HG02884 (cell line): Measurements from ENCODE around the gene AKAIN1.

Experiments used
- ATAC-seq: cut with Tn5 transposase; IDR thresholded peaks from one replicate; pipeline ENCODE4 v1.9.1; 2021; ENCODE audit warnings: mild to moderate bottlenecking, moderate library complexity; ENCODE audit not compliant: unreplicated experiment

The AKAIN1 gene

GRCh38 chr18:5197032-5197434 lies at the start of gene AKAIN1:
Gene AKAIN1, minus strand, starts transcription at chr18:5197257. Its CDS starts 204 bp downstream, at chr18:5197053.
- no peak for ATAC-seq

- ATAC-seq = no peak
Observed at GRCh38 chr18:5244941-5245340, 47.9 kb upstream of the AKAIN1 start.

GRCh38 chr18:5239447-5239846 lies 42.4 kb upstream of the AKAIN1 start:
- ATAC-seq = no peak

GRCh38 chr18:5238371-5238976 lies 41.4 kb upstream of the AKAIN1 start:
- peak; percentile 28 for ATAC-seq

GRCh38 chr18:5237723-5238370 lies 40.8 kb upstream of the AKAIN1 start:
- peak; percentile 92 for ATAC-seq

- peak; percentile 31 for ATAC-seq
Observed at GRCh38 chr18:5237083-5237722, 40.1 kb upstream of the AKAIN1 start.

GRCh38 chr18:5214583-5215351 lies 17.7 kb upstream of the AKAIN1 start:
- ATAC-seq = no peak

- no peak for ATAC-seq
Observed at GRCh38 chr18:5207471-5208150, 10.6 kb upstream of the AKAIN1 start.

- ATAC-seq = no peak
Observed at GRCh38 chr18:5198311-5198710, 1.3 kb upstream of the AKAIN1 start.

- no peak for ATAC-seq
Observed at GRCh38 chr18:5197461-5197860, 404 bp upstream of the AKAIN1 start.

- ATAC-seq = no peak
Observed at GRCh38 chr18:5196253-5197031, 615 bp downstream of the AKAIN1 start.

GRCh38 chr18:5195656-5196055 lies 1.4 kb downstream of the AKAIN1 start:
- ATAC-seq = no peak

- no peak for ATAC-seq
Observed at GRCh38 chr18:5180254-5180653, 16.8 kb downstream of the AKAIN1 start.

- no peak for ATAC-seq
Observed at GRCh38 chr18:5178519-5178918, 18.5 kb downstream of the AKAIN1 start.

GRCh38 chr18:5175378-5175777 lies 21.7 kb downstream of the AKAIN1 start:
- ATAC-seq = peak; percentile 93

- no peak for ATAC-seq
Observed at GRCh38 chr18:5173646-5174045, 23.4 kb downstream of the AKAIN1 start.

GRCh38 chr18:5173236-5173635 lies 23.8 kb downstream of the AKAIN1 start:
- ATAC-seq = no peak

GRCh38 chr18:5167831-5168230 lies 29.2 kb downstream of the AKAIN1 start:
- ATAC-seq = no peak

GRCh38 chr18:5166606-5167280 lies 30.3 kb downstream of the AKAIN1 start:
- no peak for ATAC-seq

GRCh38 chr18:5164903-5165302 lies 32.2 kb downstream of the AKAIN1 start:
- ATAC-seq = no peak
